ENCODE results near the gene ARVCF. TPM values are rescaled to one million over a fixed set of nuclear protein-coding genes. Genes with fewer than 3 reads are reported as not detected.

ARVCF gene
- total and polyA plus RNA-seq, 2 experiments from 2014 or later: 15.6 to 122 TPM

DNA sequence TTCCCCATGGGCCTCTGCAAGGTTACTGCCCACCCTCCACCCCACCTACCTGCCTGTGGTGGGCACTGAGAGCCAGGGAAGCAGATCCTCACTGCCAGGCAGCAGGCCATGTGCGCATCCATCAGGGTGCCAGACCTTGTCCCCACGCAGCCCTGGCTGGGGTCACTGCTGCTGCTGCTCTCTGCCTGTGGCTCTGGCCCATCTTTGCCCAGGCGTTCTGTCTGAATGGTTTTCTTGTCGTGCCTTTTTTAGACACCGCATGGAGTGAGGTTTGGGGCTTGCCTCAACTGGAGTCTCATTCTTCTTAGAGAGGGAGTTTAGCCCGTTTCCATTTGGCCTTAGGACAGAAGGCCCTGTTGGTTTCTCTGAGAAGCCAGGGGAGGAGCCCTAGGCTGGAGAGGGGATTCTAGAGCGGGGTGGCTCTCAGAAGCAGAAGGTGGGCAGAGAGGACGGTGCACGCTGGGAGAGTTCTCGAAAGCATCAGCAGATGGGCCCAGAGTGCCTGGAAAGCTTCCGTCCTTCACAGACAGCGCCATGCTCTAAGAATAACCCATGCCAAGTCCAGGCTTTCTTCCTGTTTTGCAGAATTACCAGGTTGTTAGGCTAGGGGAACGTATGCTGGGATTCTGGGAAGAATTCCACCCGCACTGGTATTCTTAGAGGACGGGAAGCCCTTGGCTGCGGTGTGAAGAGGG is 12.4 kb upstream of the ARVCF start (continued):
- TF ChIP-seq, protein P1, sequence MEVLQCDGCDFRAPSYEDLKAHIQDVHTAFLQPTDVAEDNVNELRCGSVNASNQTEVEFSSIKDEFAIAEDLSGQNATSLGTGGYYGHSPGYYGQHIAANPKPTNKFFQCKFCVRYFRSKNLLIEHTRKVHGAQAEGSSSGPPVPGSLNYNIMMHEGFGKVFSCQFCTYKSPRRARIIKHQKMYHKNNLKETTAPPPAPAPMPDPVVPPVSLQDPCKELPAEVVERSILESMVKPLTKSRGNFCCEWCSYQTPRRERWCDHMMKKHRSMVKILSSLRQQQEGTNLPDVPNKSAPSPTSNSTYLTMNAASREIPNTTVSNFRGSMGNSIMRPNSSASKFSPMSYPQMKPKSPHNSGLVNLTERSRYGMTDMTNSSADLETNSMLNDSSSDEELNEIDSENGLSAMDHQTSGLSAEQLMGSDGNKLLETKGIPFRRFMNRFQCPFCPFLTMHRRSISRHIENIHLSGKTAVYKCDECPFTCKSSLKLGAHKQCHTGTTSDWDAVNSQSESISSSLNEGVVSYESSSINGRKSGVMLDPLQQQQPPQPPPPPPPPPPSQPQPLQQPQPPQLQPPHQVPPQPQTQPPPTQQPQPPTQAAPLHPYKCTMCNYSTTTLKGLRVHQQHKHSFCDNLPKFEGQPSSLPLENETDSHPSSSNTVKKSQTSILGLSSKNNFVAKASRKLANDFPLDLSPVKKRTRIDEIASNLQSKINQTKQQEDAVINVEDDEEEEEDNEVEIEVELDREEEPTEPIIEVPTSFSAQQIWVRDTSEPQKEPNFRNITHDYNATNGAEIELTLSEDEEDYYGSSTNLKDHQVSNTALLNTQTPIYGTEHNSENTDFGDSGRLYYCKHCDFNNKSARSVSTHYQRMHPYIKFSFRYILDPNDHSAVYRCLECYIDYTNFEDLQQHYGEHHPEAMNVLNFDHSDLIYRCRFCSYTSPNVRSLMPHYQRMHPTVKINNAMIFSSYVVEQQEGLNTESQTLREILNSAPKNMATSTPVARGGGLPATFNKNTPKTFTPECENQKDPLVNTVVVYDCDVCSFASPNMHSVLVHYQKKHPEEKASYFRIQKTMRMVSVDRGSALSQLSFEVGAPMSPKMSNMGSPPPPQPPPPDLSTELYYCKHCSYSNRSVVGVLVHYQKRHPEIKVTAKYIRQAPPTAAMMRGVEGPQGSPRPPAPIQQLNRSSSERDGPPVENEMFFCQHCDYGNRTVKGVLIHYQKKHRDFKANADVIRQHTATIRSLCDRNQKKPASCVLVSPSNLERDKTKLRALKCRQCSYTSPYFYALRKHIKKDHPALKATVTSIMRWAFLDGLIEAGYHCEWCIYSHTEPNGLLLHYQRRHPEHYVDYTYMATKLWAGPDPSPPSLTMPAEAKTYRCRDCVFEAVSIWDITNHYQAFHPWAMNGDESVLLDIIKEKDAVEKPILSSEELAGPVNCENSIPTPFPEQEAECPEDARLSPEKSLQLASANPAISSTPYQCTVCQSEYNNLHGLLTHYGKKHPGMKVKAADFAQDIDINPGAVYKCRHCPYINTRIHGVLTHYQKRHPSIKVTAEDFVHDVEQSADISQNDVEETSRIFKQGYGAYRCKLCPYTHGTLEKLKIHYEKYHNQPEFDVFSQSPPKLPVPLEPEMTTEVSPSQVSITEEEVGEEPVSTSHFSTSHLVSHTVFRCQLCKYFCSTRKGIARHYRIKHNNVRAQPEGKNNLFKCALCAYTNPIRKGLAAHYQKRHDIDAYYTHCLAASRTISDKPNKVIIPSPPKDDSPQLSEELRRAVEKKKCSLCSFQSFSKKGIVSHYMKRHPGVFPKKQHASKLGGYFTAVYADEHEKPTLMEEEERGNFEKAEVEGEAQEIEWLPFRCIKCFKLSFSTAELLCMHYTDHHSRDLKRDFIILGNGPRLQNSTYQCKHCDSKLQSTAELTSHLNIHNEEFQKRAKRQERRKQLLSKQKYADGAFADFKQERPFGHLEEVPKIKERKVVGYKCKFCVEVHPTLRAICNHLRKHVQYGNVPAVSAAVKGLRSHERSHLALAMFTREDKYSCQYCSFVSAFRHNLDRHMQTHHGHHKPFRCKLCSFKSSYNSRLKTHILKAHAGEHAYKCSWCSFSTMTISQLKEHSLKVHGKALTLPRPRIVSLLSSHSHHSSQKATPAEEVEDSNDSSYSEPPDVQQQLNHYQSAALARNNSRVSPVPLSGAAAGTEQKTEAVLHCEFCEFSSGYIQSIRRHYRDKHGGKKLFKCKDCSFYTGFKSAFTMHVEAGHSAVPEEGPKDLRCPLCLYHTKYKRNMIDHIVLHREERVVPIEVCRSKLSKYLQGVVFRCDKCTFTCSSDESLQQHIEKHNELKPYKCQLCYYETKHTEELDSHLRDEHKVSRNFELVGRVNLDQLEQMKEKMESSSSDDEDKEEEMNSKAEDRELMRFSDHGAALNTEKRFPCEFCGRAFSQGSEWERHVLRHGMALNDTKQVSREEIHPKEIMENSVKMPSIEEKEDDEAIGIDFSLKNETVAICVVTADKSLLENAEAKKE (CRISPR knock-in tag; IDR thresholded peaks at IDR 0.05): no peak
- no peak for TF ChIP-seq EZH2phosphoT487 (IDR thresholded peaks at IDR 0.05; ENCODE audit: unreplicated experiment)
- TF ChIP-seq STAT1 (IDR thresholded peaks at IDR 0.05; ENCODE audit: unreplicated experiment): no peak
- TF ChIP-seq ETS1 (IDR thresholded peaks at IDR 0.05): no peak

- no peak for DNase-seq (ENCODE audit: low spot score)
- no peaks in the 10 kb centered on the region for H3K79me2 ChIP-seq (replicated peaks; ENCODE audit: insufficient read depth)
- ATAC-seq: peak; percentile 13; the same call in 1 of the 3 replicates
- Mint-ChIP-seq H3K9me3 (no peaks in the 10 kb centered on the region), H3K27ac (no peak overlapping the region), H3K4me1 (no peaks in the 10 kb centered on the region), H3K4me3 (no peak overlapping the region), H3K36me3 (ENCODE audit: low read depth) (no peaks in the 10 kb centered on the region), H3K27me3 (ENCODE audit: insufficient read depth, low read depth, poor library complexity) (peaks cover 9% of the 10 kb centered on the region)
- H3K4me3 ChIP-seq: no peak overlapping the region
- no peak overlapping the region for H3K27ac ChIP-seq (ENCODE audit: low read depth)
- H2AFZ ChIP-seq: no peak overlapping the region
- no peaks in the 10 kb centered on the region for H3K27me3 ChIP-seq (ENCODE audit: insufficient read depth)
- H3K9me2 ChIP-seq (ENCODE audit: insufficient read depth): no peaks in the 10 kb centered on the region
- H3K36me3 ChIP-seq (ENCODE audit: insufficient read depth): no peaks in the 10 kb centered on the region
- H3K4me1 ChIP-seq (ENCODE audit: insufficient read depth): no peaks in the 10 kb centered on the region
- no peaks in the 10 kb centered on the region for H3F3A ChIP-seq (replicated peaks; ENCODE audit: low read depth)
- no peak overlapping the region for H3K4me2 ChIP-seq
- no peaks in the 10 kb centered on the region; the same call in none of the 2 replicates for H4K20me1 ChIP-seq (replicated peaks; ENCODE audit: insufficient read depth)
- TF ChIP-seq NANOG (IDR thresholded peaks at IDR 0.05; ENCODE audit: borderline replicate concordance): no peak
- no peak for TF ChIP-seq JUNB (IDR thresholded peaks at IDR 0.05; ENCODE audit: unreplicated experiment)
- TF ChIP-seq STAT1 (IDR thresholded peaks at IDR 0.05; ENCODE audit: unreplicated experiment): no peak
- no peak for TF ChIP-seq REST (IDR thresholded peaks at IDR 0.05; ENCODE audit: unreplicated experiment)
- TF ChIP-seq, protein P2, sequence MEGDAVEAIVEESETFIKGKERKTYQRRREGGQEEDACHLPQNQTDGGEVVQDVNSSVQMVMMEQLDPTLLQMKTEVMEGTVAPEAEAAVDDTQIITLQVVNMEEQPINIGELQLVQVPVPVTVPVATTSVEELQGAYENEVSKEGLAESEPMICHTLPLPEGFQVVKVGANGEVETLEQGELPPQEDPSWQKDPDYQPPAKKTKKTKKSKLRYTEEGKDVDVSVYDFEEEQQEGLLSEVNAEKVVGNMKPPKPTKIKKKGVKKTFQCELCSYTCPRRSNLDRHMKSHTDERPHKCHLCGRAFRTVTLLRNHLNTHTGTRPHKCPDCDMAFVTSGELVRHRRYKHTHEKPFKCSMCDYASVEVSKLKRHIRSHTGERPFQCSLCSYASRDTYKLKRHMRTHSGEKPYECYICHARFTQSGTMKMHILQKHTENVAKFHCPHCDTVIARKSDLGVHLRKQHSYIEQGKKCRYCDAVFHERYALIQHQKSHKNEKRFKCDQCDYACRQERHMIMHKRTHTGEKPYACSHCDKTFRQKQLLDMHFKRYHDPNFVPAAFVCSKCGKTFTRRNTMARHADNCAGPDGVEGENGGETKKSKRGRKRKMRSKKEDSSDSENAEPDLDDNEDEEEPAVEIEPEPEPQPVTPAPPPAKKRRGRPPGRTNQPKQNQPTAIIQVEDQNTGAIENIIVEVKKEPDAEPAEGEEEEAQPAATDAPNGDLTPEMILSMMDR (conservative IDR thresholded peaks at IDR 0.05; ENCODE audit: low read depth in 2 of 2): peak; percentile 27 to 33; a peak in 3 of 4 replicates
- no peak for TF ChIP-seq POLR2AphosphoS5 (IDR thresholded peaks at IDR 0.05; ENCODE audit: low read depth)
- no peak for TF ChIP-seq ZNF331 (CRISPR knock-in tag; IDR thresholded peaks at IDR 0.05; ENCODE audit: low read depth)
These were observed 11.6 kb upstream of the ARVCF start for GRCh38 chr22:20027966-20028854.
